Amygdala (tissue), 56 donors: ENCODE results near the gene CLDN9.

Source experiments
- DNase-seq, 56 donors: peaks; one replicate each; lab custom pipeline; 2025; lab: John Stamatoyannopoulos, UW

CLDN9 gene

DNA sequence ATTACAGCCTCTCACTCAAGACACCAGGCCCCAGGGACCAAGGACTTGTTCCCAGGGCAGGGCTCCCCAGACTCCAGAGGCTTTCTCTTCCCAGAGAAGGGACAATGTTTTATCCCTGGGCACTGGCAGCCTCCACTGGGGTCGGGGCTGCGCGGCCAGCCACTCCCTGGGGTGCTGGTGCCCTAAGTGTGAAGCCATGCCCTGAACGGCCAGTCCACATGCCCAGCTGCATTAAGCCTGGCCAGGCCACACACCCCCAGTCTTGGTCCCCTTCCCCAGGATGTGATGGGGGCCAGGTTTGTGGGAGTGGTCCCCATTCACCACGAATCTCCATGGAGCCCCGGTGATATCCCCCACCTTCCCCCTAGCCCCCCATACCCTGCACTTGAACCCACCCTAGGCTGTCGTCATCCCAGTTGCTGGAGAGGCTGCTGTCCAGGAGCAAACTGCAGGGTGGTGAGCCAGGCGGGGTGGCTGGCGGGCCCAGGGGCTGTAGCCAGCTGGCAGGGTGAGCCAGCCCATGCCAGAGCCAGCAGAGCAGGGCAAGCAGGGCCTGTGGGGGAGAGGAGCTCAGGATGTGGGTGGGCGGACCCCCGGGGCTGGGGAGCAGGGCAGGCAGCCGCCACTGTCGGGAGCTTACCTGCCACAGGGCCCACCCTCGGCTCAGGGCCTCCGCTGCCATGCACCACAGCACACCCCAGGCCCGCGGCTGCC lies 39.0 kb upstream of the CLDN9 start:
- peak in 19 of 56 donors; percentile 13 to 73 (median 37) for DNase-seq

DNA sequence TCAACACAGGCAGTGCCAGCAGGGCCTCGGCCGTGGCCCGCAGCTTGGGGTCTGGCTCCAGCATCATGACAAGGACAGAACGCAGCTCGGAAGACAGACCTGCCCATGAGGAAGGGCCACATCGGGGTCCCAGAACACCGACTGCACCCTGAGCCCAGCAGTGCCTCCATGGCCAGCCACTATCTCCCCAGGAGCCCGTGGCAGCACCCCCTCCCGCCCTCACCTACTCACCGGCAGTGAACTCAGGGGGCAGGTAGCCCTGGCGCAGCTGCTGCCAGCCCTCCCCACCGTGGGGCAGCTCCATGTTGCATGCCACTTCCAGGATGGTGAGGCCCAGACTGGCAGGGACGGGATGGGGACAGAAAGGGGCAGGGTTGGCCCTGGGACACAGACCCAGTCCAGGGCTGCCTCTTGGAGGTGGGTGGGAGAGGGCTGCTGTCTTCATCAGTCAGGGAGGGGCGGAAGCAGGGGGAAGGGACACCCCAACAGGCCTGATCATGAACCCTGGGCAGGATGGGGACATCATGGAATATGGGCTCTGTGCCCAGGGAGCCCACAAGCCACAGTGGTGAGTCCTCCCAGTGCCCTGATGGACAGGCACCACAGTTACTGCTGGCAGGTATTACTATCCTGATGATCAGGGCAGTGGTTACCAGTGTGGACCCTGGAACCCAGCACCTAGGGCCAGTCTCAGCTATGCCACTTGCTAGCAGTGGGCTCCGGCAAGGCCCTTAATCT lies 38.2 kb upstream of the CLDN9 start:
- no peak for DNase-seq

DNA sequence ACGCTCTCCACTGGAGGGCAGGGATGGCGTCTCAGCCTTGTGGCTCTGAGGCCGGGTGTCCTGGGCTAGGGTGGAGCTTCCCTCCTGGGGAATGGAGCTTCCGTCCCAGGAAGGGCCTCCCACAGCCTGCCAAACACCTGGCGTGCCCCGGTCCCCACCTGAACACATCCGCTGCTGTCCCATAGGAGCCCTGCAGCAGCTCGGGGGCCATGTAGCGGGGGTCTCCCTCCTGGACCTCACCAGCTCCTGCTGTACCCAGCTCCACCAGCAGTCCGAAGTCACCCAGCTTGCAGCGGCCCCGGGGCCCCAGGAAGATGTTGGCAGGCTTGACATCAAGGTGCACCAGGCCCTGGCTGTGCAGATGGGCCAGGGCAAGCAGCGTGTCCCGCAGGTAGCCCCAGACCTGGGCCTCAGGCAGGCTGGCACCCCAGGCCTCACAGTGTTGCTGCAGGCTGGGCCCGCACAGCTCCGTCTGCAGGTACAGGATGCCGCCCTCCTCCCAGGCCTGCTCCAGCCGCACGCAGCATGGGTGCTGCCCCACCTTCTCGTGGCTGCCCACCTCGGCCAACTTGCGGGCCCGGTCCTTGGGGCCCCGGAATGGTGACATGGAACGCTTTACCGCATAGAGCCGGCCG lies 37.4 kb upstream of the CLDN9 start:
- DNase-seq: no peak

- DNase-seq: peak in 6 of 56 donors; percentile 7 to 48 (median 22)
Measured at GRCh38 chr16:2976201-2976600, 36.5 kb upstream of the CLDN9 start.

DNA sequence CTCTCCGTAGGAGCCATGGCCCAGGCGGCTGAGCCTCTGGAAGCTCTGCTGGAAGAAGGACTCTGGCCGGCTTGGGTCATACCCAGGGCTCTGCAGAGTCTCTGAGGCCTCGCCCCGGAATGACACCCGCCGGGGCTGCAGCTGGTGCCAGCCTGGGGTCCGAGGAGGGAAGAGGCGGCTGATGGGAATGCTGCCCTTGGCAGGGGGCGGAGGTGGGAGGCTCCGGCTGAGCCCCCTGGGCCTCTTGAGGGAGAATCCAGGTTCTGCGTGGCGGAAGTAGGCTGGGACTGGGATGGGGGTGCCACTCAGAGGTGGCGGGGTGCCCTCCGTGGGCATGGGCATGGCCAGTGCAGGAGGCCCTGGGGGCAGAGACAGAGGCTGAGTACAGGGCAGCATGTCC lies 36.0 kb upstream of the CLDN9 start:
- DNase-seq: no peak

GRCh38 chr16:2977440-2977839 lies 35.3 kb upstream of the CLDN9 start:
- DNase-seq: peak in 20 of 56 donors; percentile 9 to 68 (median 39)

- no peak for DNase-seq
Measured at GRCh38 chr16:2979669-2980226, 33.0 kb upstream of the CLDN9 start.

DNA sequence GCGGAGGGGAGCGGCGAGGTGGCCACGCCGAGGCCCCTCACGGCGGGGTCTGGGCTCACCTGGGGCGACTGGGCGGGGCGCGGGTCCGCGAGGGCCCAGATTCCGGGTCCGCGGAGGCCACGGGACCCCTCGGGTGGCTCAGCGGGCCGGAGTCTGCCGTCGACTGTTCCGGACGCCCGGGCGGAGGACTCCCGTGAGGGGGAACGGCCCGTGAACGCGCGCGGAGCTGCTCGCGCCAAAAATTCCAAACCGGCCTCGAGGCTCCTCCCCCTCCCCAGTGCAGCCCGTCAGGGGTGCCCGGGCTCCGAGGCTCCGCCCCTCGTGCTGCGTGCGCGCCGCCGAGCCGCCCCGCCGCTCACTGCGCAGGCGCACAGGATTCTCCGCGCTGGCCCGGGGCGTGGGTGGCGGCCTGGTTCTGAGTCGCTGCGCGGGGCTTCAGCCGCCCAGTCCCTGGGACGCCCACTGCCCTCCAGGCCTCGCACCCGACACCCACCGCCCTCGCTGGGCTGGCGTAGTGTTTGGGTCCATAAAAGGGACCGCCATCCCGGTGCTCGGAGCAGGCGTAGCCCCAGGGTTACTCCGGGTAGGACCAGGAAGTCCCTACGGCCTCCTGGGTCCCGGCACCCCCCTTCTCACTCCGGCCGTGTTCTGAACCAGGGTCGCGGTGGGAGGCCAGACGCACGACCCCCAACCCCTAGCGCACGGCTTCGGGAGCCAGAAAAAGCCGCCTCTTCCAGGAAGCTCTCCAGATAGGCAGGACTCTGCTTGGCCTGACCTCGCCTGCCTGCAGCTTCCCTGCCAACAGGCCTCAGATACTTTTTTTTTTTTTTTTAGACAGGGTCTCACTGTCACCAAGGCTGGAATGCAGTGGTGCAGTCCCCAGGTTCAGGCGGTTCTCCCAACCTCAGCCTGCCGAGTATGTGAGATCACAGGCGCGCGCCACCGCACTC lies 32.2 kb upstream of the CLDN9 start, which contains the start of gene PKMYT1:
PKMYT1 (minus strand) TSS at position 220 of the 950 bp plus-strand sequence. CDS start 789 bp downstream, outside the sequence.
- peak; percentile 27 to 92 (median 78) for DNase-seq

- no peak for DNase-seq
Measured at GRCh38 chr16:2981177-2981898, 31.4 kb upstream of the CLDN9 start.

DNA sequence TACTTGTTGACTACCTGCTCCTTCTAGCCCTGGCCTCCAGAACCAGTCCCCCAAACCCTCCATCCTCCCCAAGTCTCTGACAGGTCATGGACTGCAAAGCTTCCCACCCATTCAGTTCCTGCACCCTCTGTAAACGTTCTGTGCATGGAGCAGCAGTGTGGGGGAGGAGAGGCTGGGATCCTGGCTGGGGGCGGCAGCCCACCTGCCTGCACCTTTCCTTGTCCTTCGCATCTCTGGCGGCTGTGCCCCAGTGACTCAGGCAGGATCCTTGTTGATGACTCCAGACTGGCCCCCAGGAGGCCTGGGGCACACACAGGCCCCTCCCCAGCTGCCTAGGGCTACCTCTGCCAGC lies 30.8 kb upstream of the CLDN9 start:
- no peak for DNase-seq

- no peak for DNase-seq
Measured at GRCh38 chr16:2982402-2982801, 30.3 kb upstream of the CLDN9 start.

DNA sequence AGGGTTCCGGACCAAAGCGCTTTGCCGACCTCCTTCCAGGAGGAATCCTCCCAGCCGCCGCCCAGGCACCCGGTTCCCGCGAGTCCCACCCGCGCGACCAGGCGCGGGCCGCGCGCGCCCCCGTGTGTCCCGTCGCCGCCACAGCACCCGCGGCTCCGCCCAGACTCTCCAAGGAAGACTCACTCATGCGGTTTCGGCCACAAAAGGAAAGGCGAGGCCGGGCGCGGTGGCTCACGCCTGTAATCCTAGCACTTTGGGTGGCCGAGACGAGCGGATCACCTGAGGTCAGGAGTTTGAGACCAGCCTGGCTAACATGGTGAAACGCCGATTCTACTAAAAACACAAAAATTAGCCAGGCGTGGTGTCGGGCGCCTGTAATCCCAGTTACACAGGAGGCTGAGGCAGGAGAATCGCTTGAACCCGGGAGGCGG lies 29.0 kb upstream of the CLDN9 start:
- peak in 50 of 56 donors; percentile 18 to 85 (median 56) for DNase-seq

DNA sequence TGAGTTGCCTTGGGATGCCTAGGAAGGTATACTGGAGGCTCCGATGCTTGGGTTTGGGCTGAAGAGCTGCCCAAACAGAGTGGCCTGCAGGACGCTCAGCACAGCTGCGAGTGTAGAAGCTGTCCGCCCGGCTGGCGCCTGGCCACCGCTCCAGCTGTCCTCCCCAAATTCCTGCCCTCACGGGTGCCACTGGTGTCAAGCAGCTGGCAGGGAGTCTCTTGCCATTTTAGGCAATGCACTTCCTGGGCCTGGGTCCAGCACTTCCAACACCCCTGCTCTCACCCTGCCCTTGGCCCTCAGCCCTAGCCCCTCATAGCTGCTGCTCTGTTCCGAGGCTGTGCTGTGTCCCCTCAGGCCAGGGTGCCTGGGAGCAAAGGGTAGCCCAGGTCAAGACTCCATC lies 27.3 kb upstream of the CLDN9 start:
- no peak for DNase-seq

- DNase-seq: peak in 6 of 56 donors; percentile 12 to 39 (median 20)
Measured at GRCh38 chr16:2985893-2986355, 26.8 kb upstream of the CLDN9 start.

GRCh38 chr16:2986623-2987188 lies 26.0 kb upstream of the CLDN9 start:
- DNase-seq: no peak

- DNase-seq: no peak
Measured at GRCh38 chr16:2987286-2987685, 25.4 kb upstream of the CLDN9 start.

DNA sequence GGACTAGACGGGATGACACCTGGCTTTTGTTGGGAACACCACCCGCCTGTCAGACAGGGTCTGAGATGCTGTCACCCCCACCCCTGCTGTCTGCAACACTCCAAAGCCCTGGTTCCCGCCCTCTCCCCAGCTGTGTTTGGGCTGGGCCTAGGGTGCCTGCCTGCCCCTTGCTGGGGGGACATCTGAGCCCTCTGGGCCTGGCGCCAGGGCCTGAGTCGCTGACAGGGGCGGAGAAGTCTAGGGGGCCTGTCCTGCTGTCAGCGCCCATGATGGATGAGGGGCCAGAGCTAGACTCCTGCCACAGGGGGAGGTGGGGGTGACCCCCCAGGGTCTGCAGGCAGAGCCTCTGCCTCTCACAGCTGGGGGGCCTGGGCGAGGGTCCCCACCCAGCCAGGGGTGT lies 24.9 kb upstream of the CLDN9 start:
- no peak for DNase-seq

DNA sequence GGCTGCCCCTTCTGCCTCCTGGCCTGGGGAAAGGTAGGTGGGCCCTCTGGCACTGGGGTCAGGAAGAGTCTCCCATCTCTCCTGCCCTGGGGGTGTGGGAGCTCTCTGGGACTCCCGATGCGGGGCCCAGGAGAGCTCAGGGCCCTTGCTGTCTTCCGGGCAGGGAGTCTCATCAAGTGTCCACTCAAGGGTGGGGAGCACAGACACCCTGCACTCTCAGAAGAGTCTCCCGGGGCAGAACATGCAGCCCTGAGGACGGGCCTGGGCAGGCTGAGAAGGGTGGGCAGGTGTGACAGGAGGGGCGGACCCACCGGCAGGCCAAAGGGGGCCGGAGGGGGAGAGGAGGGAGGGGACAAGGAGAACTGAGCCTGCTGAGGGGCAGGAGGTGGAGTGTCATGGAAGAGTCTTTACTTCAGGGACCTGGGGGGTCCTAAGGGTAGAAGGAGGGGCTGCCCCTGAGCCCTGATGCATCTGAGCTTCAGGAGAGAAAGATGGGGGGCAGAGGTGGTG lies 24.1 kb upstream of the CLDN9 start:
- DNase-seq: no peak

DNA sequence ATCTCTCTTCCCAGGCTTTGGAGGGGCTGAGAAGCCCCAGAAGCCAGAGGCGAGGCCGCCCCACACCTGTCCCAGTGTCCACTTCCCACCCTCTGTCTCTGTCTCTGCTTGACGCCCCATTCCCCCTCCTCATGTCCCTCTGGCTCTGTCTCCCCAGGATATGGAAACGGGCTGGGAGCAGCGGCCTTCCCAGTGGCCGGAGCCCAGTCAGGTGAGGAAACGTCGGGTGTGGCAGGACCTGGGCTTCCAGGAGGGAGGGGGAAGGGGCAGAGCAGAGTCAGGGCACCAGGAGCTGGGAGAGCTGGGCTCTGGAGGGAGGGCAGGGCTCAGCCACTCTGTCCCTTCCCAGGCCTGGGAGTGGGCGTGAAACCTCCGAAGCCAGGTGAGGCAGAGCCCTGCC lies 21.8 kb upstream of the CLDN9 start:
- no peak for DNase-seq
